Endothelial cell of umbilical vein (primary cell): ENCODE measurements around the gene ARHGEF37. TPM values are rescaled to one million over a fixed set of nuclear protein-coding genes. Genes with fewer than 3 reads are reported as not detected.

Experiments used
- BruUV-seq: library from RNA; stranded (reverse); fragments of 400-500 nt; replicated peaks from 2 replicates; lab custom pipeline; 2021; lab: Mats Ljungman, UMichigan
- CTCF ChIA-PET: fragments of 300-600, 350-600 bp; sonication (Branson Sonifier 250); formaldehyde crosslinking; loops from one replicate; lab custom pipeline; 2021; ENCODE audit warnings: antibody characterized with exemption, inconsistent platforms; lab: Charles Lee
- POLR2A ChIA-PET: fragments of 300-600, 350-600 bp; sonication (Branson Sonifier 250); formaldehyde crosslinking; loops from one replicate; lab custom pipeline; 2021; ENCODE audit warnings: antibody characterized with exemption, inconsistent platforms; lab: Charles Lee
- DNase-seq: peaks from one replicate; pipeline ENCODE4 v3.0.0-alpha.2; 2011; ENCODE audit warnings: low read depth, low spot score
- FAIRE-seq: peaks from 2 replicates; lab custom pipeline; 2011; peaks lifted over from hg19 to GRCh38; lab: Jason Lieb, UNC
- H2AFZ ChIP-seq: 2 replicates; pipeline ENCODE4 v1.6.0; 2012; ENCODE audit warnings: low read depth, low read length, control low read depth, inconsistent platforms
- H3K27ac ChIP-seq: 2 replicates; pipeline ENCODE4 v1.5.1; 2011; ENCODE audit warnings: low read depth, mild to moderate bottlenecking, control low read depth, low read length, moderate library complexity; ENCODE audit not compliant: insufficient read depth
- H3K27me3 ChIP-seq, 2 experiments: 2 replicates each; pipeline versions ENCODE4 v1.6.0 to v1.6.1; 2011; ENCODE audit warnings: low read length in 2 of 2, mixed read lengths in 1 of 2; ENCODE audit not compliant: control insufficient read depth in 2 of 2, insufficient read depth in 2 of 2
- H3K36me3 ChIP-seq, 2 experiments: 2 replicates in 1 of 2; 3 replicates in 1 of 2; pipeline ENCODE4 v1.5.1; 2011; ENCODE audit warnings: low read length in 2 of 2, mild to moderate bottlenecking in 1 of 2, moderate library complexity in 1 of 2; ENCODE audit not compliant: control insufficient read depth in 2 of 2, insufficient read depth in 2 of 2; ENCODE audit errors: extremely low read depth in 1 of 2
- H3K4me1 ChIP-seq: 3 replicates; pipeline ENCODE4 v1.5.1; 2011; ENCODE audit warnings: mild to moderate bottlenecking, low read length; ENCODE audit not compliant: control insufficient read depth, insufficient read depth; ENCODE audit errors: extremely low read depth
- H3K4me2 ChIP-seq: 2 replicates; pipeline ENCODE4 v1.6.1; 2011; ENCODE audit warnings: low read length, control low read depth, mixed read lengths; ENCODE audit not compliant: insufficient read depth
- H3K4me3 ChIP-seq, 3 experiments: fragments of 200-600 bp in 1 of 3; sonication (generic), shearing (Covaris generic) in 1 of 3; replicated peaks in 1 of 3; 2 replicates each; pipeline ENCODE4 v1.5.1; 2011 to 2016; ENCODE audit warnings: control low read depth in 3 of 3, low read length in 3 of 3, mild to moderate bottlenecking in 2 of 3, inconsistent platforms in 1 of 3, low read depth in 1 of 3, moderate library complexity in 1 of 3; ENCODE audit not compliant: insufficient read depth in 1 of 3
- H3K79me2 ChIP-seq: 2 replicates; pipeline ENCODE4 v1.6.0; 2012; ENCODE audit warnings: low read length, inconsistent platforms; ENCODE audit not compliant: control insufficient read depth, insufficient read depth
- H3K9ac ChIP-seq: replicated peaks from 2 replicates; pipeline ENCODE3; 2011; ENCODE audit warnings: low read length, control low read depth; ENCODE audit not compliant: insufficient read depth; ENCODE audit errors: extremely low read depth
- H3K9me1 ChIP-seq: replicated peaks from 3 replicates; pipeline ENCODE4 v1.6.0; 2011; ENCODE audit warnings: mild to moderate bottlenecking, low read length; ENCODE audit not compliant: control insufficient read depth, insufficient read depth; ENCODE audit errors: extremely low read depth
- H3K9me3 ChIP-seq: replicated peaks from 2 replicates; pipeline ENCODE4 v1.5.1; 2012; ENCODE audit warnings: low read length, inconsistent platforms; ENCODE audit not compliant: control insufficient read depth, insufficient read depth
- H4K20me1 ChIP-seq: replicated peaks from 2 replicates; pipeline ENCODE3; 2011; ENCODE audit warnings: mild to moderate bottlenecking, low read length; ENCODE audit not compliant: control insufficient read depth, insufficient read depth; ENCODE audit errors: extremely low read depth
- EZH2 ChIP-seq: IDR thresholded peaks from 2 replicates; pipeline ENCODE4 v1.6.1; 2012; ENCODE audit warnings: borderline replicate concordance, low read depth, mild to moderate bottlenecking, moderate library complexity, low read length, inconsistent platforms; ENCODE audit not compliant: severe bottlenecking
- FOS ChIP-seq: IDR thresholded peaks from 2 replicates; pipeline ENCODE4 v1.6.1; 2011; ENCODE audit warnings: mild to moderate bottlenecking, low read length, moderate library complexity, borderline replicate concordance; ENCODE audit not compliant: insufficient read depth
- GATA2 ChIP-seq: IDR thresholded peaks from 2 replicates; pipeline ENCODE4 v1.7.0; 2011; ENCODE audit warnings: low read depth, mild to moderate bottlenecking, moderate library complexity, mixed read lengths, low read length; ENCODE audit not compliant: insufficient read length, insufficient read depth
- JUN ChIP-seq: IDR thresholded peaks from 2 replicates; pipeline ENCODE4 v1.6.1; 2011; ENCODE audit warnings: borderline replicate concordance, low read depth; ENCODE audit not compliant: insufficient read length, insufficient read depth
- MAX ChIP-seq: IDR thresholded peaks from 2 replicates; pipeline ENCODE4 v1.6.1; 2011; ENCODE audit not compliant: insufficient read depth, insufficient read length
- MYC ChIP-seq: IDR thresholded peaks from one replicate; pipeline ENCODE4 v1.6.1; 2011; ENCODE audit warnings: mild to moderate bottlenecking, low read depth, low read length
- POLR2A ChIP-seq: IDR thresholded peaks from 2 replicates; pipeline ENCODE4 v1.6.1; 2012; ENCODE audit warnings: low read depth, mild to moderate bottlenecking, control low read depth, low read length
- POLR2AphosphoS5 ChIP-seq: IDR thresholded peaks from 2 replicates; pipeline ENCODE4 v1.6.1; 2012; ENCODE audit warnings: low read depth, mild to moderate bottlenecking, control low read depth, low read length, moderate library complexity; ENCODE audit not compliant: insufficient read depth
- dilution Hi-C: fragments of 300-500 bp; cut with MboI; formaldehyde crosslinking; loops from one replicate; pipeline ENCODE4 v1.15.0; 2019; ENCODE audit warnings: low sequenced_read_pairs; ENCODE audit not compliant: extremely low pct_ligation_motif_present
- intact Hi-C: fragments of 100-400 bp; cut with micrococcal nuclease; formaldehyde crosslinking; loops from one replicate; pipeline ENCODE4 v1.10.0; 2022
- polyA plus RNA-seq, 4 experiments: library from polyadenylated mRNA; depleted of rRNA in 3 of 4; stranded (reverse) in 3 of 4; unstranded in 1 of 4; fragments of >200 nt; gene quantifications; 2 replicates each; pipeline versions ENCODE4 v1.2.1 to v1.2.3, GENCODE V29; 2011 to 2012; ENCODE audit warnings: missing spikeins in 1 of 4
- total RNA-seq: library from RNA; stranded (reverse); gene quantifications from 2 replicates; pipeline ENCODE4 v1.2.3, GENCODE V29; 2021
- TF ChIP-seq, protein P1 (sequence below), 2 donors: IDR thresholded peaks; 1 replicate in 1 of 2; 2 replicates in 1 of 2; pipeline ENCODE4 v1.5.1; 2011; ENCODE audit warnings: low read length in 2 of 2, mild to moderate bottlenecking in 2 of 2, moderate library complexity in 2 of 2, control low read depth in 1 of 2, inconsistent platforms in 1 of 2, low read depth in 1 of 2; ENCODE audit not compliant: insufficient read depth in 1 of 2; ENCODE audit errors: extremely low read depth in 1 of 2

The ARHGEF37 gene
- total and polyA plus RNA-seq, 2 donors (not counting 3 experiments of a cell fraction or from before 2014, with no cell fraction given): 4.9 to 7.0 TPM

- H3K9ac ChIP-seq: no peak overlapping the region
- intact Hi-C loops: loop anchor here (2.0 to 10.0 kb wide), 2 partner anchors 64 to 328 kb away; partner anchors contain the start of gene PPARGC1B
- H3K79me2 ChIP-seq: no peaks in the 10 kb centered on the region
- no peak for DNase-seq
- ChIA-PET CTCF (interaction anchor here (0.9 to 4.7 kb wide), 24 partner anchors 10 to 325 kb away, joined by 3 to 240 read pairs (median 10); partner anchors contain the start of genes PPARGC1B and SLC26A2), POLR2A (no interaction called here)
- no peaks in the 10 kb centered on the region for H4K20me1 ChIP-seq
- H3K4me1 ChIP-seq: no peaks in the 10 kb centered on the region
- FAIRE-seq: no peak
- dilution Hi-C loops: no loop called here
- no peak overlapping the region for H2AFZ ChIP-seq
- H3K4me2 ChIP-seq: no peak overlapping the region
- no peak overlapping the region for H3K4me3 ChIP-seq
- H3K36me3 ChIP-seq: no peaks in the 10 kb centered on the region
- BruUV-seq: no TSS peak
- no peaks in the 10 kb centered on the region for H3K9me3 ChIP-seq
- TF ChIP-seq, protein P1, sequence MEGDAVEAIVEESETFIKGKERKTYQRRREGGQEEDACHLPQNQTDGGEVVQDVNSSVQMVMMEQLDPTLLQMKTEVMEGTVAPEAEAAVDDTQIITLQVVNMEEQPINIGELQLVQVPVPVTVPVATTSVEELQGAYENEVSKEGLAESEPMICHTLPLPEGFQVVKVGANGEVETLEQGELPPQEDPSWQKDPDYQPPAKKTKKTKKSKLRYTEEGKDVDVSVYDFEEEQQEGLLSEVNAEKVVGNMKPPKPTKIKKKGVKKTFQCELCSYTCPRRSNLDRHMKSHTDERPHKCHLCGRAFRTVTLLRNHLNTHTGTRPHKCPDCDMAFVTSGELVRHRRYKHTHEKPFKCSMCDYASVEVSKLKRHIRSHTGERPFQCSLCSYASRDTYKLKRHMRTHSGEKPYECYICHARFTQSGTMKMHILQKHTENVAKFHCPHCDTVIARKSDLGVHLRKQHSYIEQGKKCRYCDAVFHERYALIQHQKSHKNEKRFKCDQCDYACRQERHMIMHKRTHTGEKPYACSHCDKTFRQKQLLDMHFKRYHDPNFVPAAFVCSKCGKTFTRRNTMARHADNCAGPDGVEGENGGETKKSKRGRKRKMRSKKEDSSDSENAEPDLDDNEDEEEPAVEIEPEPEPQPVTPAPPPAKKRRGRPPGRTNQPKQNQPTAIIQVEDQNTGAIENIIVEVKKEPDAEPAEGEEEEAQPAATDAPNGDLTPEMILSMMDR (IDR thresholded peaks at IDR 0.05; ENCODE audit: extremely low read depth in 1 of 2, insufficient read depth in 1 of 2, low read depth in 1 of 2, low read length in 2 of 2): no peak
- no peak for TF ChIP-seq MAX
- TF ChIP-seq POLR2AphosphoS5: no peak
- TF ChIP-seq FOS: no peak
- TF ChIP-seq MYC: no peak
- no peak for TF ChIP-seq POLR2A
- no peak for TF ChIP-seq EZH2
- no peak for TF ChIP-seq GATA2
- TF ChIP-seq JUN: no peak
- no peaks in the 10 kb centered on the region for H3K9me1 ChIP-seq
- no peak overlapping the region for H3K27ac ChIP-seq
- H3K27me3 ChIP-seq: peaks cover 2 to 3% of the 10 kb centered on the region in 2 experiments
Measured at GRCh38 chr5:149666212-149666852, 85.0 kb downstream of the ARHGEF37 start.
